WTC11 (cell line): Measurements from ENCODE around the gene TBC1D20. TPM values are rescaled to one million over a fixed set of nuclear protein-coding genes. Genes with fewer than 3 reads are reported as not detected.

Experiments
- total RNA-seq: library from RNA; stranded (reverse); gene quantifications from 3 replicates; pipeline ENCODE4 v1.2.3, GENCODE V29; 2021

The TBC1D20 gene
- total RNA-seq, 1 experiment from 2014 or later = 14.6 TPM

Other genes with a start within 250 kb of the TBC1D20 start
- not detected in 3 replicates for gene DEFB129, start 235.3 kb downstream of the TBC1D20 start, total RNA-seq
- gene DEFB132, start 204.8 kb downstream of the TBC1D20 start, total RNA-seq = not detected in 3 replicates
- gene C20orf96, start 171.8 kb downstream of the TBC1D20 start, total RNA-seq = 22.1 to 30.3 TPM (median 27.8 TPM) in 3 replicates
- gene ZCCHC3, start 165.0 kb downstream of the TBC1D20 start, total RNA-seq = 43.6 to 54.1 TPM (median 52.6 TPM) in 3 replicates
- gene SOX12, start 137.0 kb downstream of the TBC1D20 start, total RNA-seq = 59.1 to 76.3 TPM (median 72.5 TPM) in 3 replicates
- gene NRSN2, start 115.4 kb downstream of the TBC1D20 start, total RNA-seq = 23.0 to 23.7 TPM (median 23.3 TPM) in 3 replicates
- 7.8 to 9.2 TPM (median 8.7 TPM) in 3 replicates for gene TRIB3, start 81.8 kb downstream of the TBC1D20 start, total RNA-seq
- 65.0 to 75.2 TPM (median 69.5 TPM) in 3 replicates for gene RBCK1, start 54.2 kb downstream of the TBC1D20 start, total RNA-seq
- 235 to 244 TPM (median 236 TPM) in 3 replicates for gene CSNK2A1, start 81.3 kb upstream of the TBC1D20 start, total RNA-seq
- gene TCF15, start 147.8 kb upstream of the TBC1D20 start, total RNA-seq = 3.8 to 5.8 TPM (median 4.6 TPM) in 3 replicates
- gene SRXN1, start 190.7 kb upstream of the TBC1D20 start, total RNA-seq = 23.0 to 25.7 TPM (median 24.5 TPM) in 3 replicates
- 0.14 to 0.20 TPM (median 0.16 TPM) in 3 replicates for gene SCRT2, start 213.3 kb upstream of the TBC1D20 start, total RNA-seq